Cardiac muscle cell (in vitro differentiated cells and primary cell): ENCODE measurements around the gene VAT1L. TPM values are rescaled to one million over a fixed set of nuclear protein-coding genes. Genes with fewer than 3 reads are reported as not detected.

Experiments used
- DNase-seq, 2 donors: peaks; one replicate each; pipeline versions ENCODE4 v3.0.0 to v3.0.0-alpha.2; 2010 to 2017; ENCODE audit warnings: low read depth in 1 of 2, low spot score in 1 of 2
- H3K27ac ChIP-seq: fragments of 200-600 bp; sonication (generic); 2 replicates; pipeline ENCODE4 v1.5.1; 2016
- H3K27me3 ChIP-seq: fragments of 200-600 bp; sonication (generic); 2 replicates; pipeline ENCODE4 v1.6.0; 2016; ENCODE audit warnings: control low read depth
- H3K36me3 ChIP-seq: fragments of 200-600 bp; sonication (generic); 2 replicates; pipeline ENCODE4 v1.5.1; 2016; ENCODE audit warnings: control low read depth
- H3K4me1 ChIP-seq: fragments of 200-600 bp; sonication (generic); 2 replicates; pipeline ENCODE4 v1.8.1; 2017; ENCODE audit warnings: low read depth, mild to moderate bottlenecking, mixed run types
- H3K4me3 ChIP-seq: fragments of 200-600 bp; sonication (generic); 2 replicates; pipeline ENCODE4 v1.5.1; 2016; ENCODE audit warnings: mild to moderate bottlenecking
- H3K9me3 ChIP-seq: fragments of 200-600 bp; sonication (generic); 2 replicates; pipeline ENCODE4 v1.5.1; 2017; ENCODE audit warnings: low read depth, mild to moderate bottlenecking, control low read depth
- CTCF ChIP-seq: IDR thresholded peaks from 2 replicates; pipeline ENCODE4 v1.5.1; 2012; ENCODE audit warnings: low read depth, mild to moderate bottlenecking, low read length
- polyA plus RNA-seq: library from polyadenylated mRNA; unstranded; fragments of >200 nt; fragmentation: Nextera tagmentation; extraction: Ambion mirVana; gene quantifications from 2 replicates; pipeline ENCODE4 v1.2.1, GENCODE V29; 2016
- total RNA-seq: library from RNA; depleted of rRNA; stranded (reverse); fragments of >200 nt; gene quantifications from 2 replicates; pipeline ENCODE4 v1.2.3, GENCODE V29; 2016

VAT1L gene
- total and polyA plus RNA-seq, 2 experiments from 2014 or later: 1.5 to 2.4 TPM

- no peaks in the 10 kb centered on the region for H3K9me3 ChIP-seq
- H3K4me1 ChIP-seq: peaks cover 21% of the 10 kb centered on the region
- no peaks in the 10 kb centered on the region for H3K27me3 ChIP-seq
- no peak overlapping the region for H3K27ac ChIP-seq
- DNase-seq: no peak
- TF ChIP-seq CTCF: no peak
- H3K36me3 ChIP-seq: no peaks in the 10 kb centered on the region
- H3K4me3 ChIP-seq: no peak overlapping the region
Measured at GRCh38 chr16:77962689-77963088, 174.3 kb downstream of the VAT1L start.

GRCh38 chr16:77963185-77964044 lies 175.1 kb downstream of the VAT1L start:
- H3K27ac ChIP-seq: no peak overlapping the region
- no peaks in the 10 kb centered on the region for H3K36me3 ChIP-seq
- no peaks in the 10 kb centered on the region for H3K27me3 ChIP-seq
- H3K9me3 ChIP-seq: no peaks in the 10 kb centered on the region
- H3K4me3 ChIP-seq: no peak overlapping the region
- H3K4me1 ChIP-seq: peaks cover 21% of the 10 kb centered on the region
- no peak for TF ChIP-seq CTCF
- no peak for DNase-seq

GRCh38 chr16:77965346-77965745 lies 177.0 kb downstream of the VAT1L start:
- H3K27ac ChIP-seq: no peak overlapping the region
- TF ChIP-seq CTCF: no peak
- peak in 1 of 2 donors; percentile 44 for DNase-seq

GRCh38 chr16:77967054-77967904 lies 178.9 kb downstream of the VAT1L start:
- Histone ChIP-seq H3K4me1 (peaks cover 21% of the 10 kb centered on the region), H3K27ac (no peak overlapping the region), H3K36me3 (no peaks in the 10 kb centered on the region), H3K9me3 (no peaks in the 10 kb centered on the region), H3K27me3 (no peaks in the 10 kb centered on the region), H3K4me3 (no peak overlapping the region)
- TF ChIP-seq CTCF: no peak
- DNase-seq: no peak

More at GRCh38 chr16:77965346-77965745, 177.0 kb downstream of the VAT1L start:
- Histone ChIP-seq H3K27me3 (no peaks in the 10 kb centered on the region), H3K9me3 (no peaks in the 10 kb centered on the region), H3K4me3 (no peak overlapping the region), H3K4me1 (peaks cover 21% of the 10 kb centered on the region), H3K36me3 (no peaks in the 10 kb centered on the region)

- no peak for DNase-seq
- H3K4me1 ChIP-seq: peaks cover 21% of the 10 kb centered on the region
- TF ChIP-seq CTCF: no peak
Measured at GRCh38 chr16:77969861-77970260, 181.5 kb downstream of the VAT1L start.

More at GRCh38 chr16:77969861-77970260, 181.5 kb downstream of the VAT1L start:
- Histone ChIP-seq H3K4me3 (no peak overlapping the region), H3K27me3 (no peaks in the 10 kb centered on the region), H3K27ac (no peak overlapping the region), H3K36me3 (no peaks in the 10 kb centered on the region), H3K9me3 (no peaks in the 10 kb centered on the region)
